Spleen (tissue), 11 donors: ENCODE data around the gene SERPINA10. TPM values are rescaled to one million over a fixed set of nuclear protein-coding genes. Genes with fewer than 3 reads are reported as not detected.

Experiments
- DNase-seq: peaks from one replicate; pipeline ENCODE4 v3.0.0-alpha.2; 2020
- H3K27ac ChIP-seq, 8 donors: fragments of 200-600 bp; sonication (generic) in 7 of 8; 1 replicate in 4 of 8; 2 replicates in 4 of 8; pipeline versions ENCODE4 v1.5.0 to v1.8.0; 2016 to 2021; ENCODE audit warnings: inconsistent platforms in 4 of 8, mild to moderate bottlenecking in 4 of 8, moderate library complexity in 1 of 8
- H3K27me3 ChIP-seq, 7 donors: fragments of 200-600 bp; sonication (generic) in 6 of 7; replicated peaks in 1 of 7; 1 replicate in 4 of 7; 2 replicates in 3 of 7; pipeline versions ENCODE4 v1.5.0 to v1.8.0; 2016 to 2021; ENCODE audit warnings: inconsistent platforms in 3 of 7, mild to moderate bottlenecking in 1 of 7
- H3K36me3 ChIP-seq, 6 donors: fragments of 200-600 bp; sonication (generic) in 5 of 6; 1 replicate in 4 of 6; 2 replicates in 2 of 6; pipeline versions ENCODE4 v1.5.0 to v1.8.0; 2016 to 2021; ENCODE audit warnings: inconsistent platforms in 2 of 6
- H3K4me1 ChIP-seq, 6 donors: fragments of 200-600 bp; sonication (generic) in 5 of 6; 1 replicate in 3 of 6; 2 replicates in 3 of 6; pipeline versions ENCODE4 v1.5.0 to v1.8.0; 2016 to 2021; ENCODE audit warnings: inconsistent platforms in 3 of 6
- H3K4me3 ChIP-seq, 8 donors: fragments of 200-600 bp; sonication (generic) in 7 of 8; 1 replicate in 4 of 8; 2 replicates in 4 of 8; pipeline versions ENCODE4 v1.5.0 to v1.8.0; 2016 to 2021; ENCODE audit warnings: inconsistent platforms in 4 of 8, mild to moderate bottlenecking in 4 of 8, moderate library complexity in 2 of 8
- H3K9me3 ChIP-seq, 8 donors: fragments of 200-600 bp; sonication (generic) in 7 of 8; 1 replicate in 4 of 8; 2 replicates in 4 of 8; pipeline versions ENCODE4 v1.5.0 to v1.8.0; 2016 to 2021; ENCODE audit warnings: inconsistent platforms in 4 of 8
- POLR2A ChIP-seq, 3 donors: fragments of 450-650 bp; IDR thresholded peaks; one replicate each; pipeline ENCODE4 v1.5.1; 2017; ENCODE audit warnings: antibody characterized with exemption in 3 of 3, mild to moderate bottlenecking in 1 of 3
- POLR2AphosphoS5 ChIP-seq, 3 donors: sonication (generic); formaldehyde crosslinking; IDR thresholded peaks; one replicate each; pipeline ENCODE4 v1.5.1; 2017; ENCODE audit warnings: antibody characterized with exemption in 3 of 3
- WGBS, 5 donors: extraction: QIAGEN DNeasy Blood & Tissue Kit in 3 of 5; methylation state at CpG; one replicate each; pipeline versions ENCODE4 v1.1.5 to v1.1.7; 2013 to 2018; 5-methylcytosine and 5-hydroxymethylcytosine counted together
- intact Hi-C: fragments of 100-400 bp; cut with DNase I; formaldehyde crosslinking; loops from one replicate; pipeline ENCODE4 v1.15.0; 2023; ENCODE audit warnings: low total_unique reads
- polyA plus RNA-seq, 3 donors: library from polyadenylated mRNA; stranded (reverse); fragments of 200-250 nt; gene quantifications; one replicate each; pipeline ENCODE4 v1.2.1, GENCODE V29; 2013
- total RNA-seq, 7 donors: library from RNA; depleted of rRNA in 3 of 7; stranded (reverse); fragments of >200 nt in 3 of 7; fragmentation: NEBNext Ultra II Directional in 4 of 7; extraction: Animal tissue kit (Norgen Biotek cat#: 25700) in 4 of 7; gene quantifications; one replicate each; pipeline versions ENCODE4 v1.1.0 to v1.2.1, GENCODE V29; 2016 to 2021
- TF ChIP-seq, protein P1 (sequence below), 11 experiments: fragments of 200-600 bp in 7 of 11; fragments of 450-650 bp in 4 of 11; sonication (generic) in 4 of 11; IDR thresholded peaks in 8 of 11; conservative IDR thresholded peaks in 3 of 11; 1 replicate in 7 of 11; 2 replicates in 4 of 11; pipeline versions ENCODE4 v1.4.0 to v1.8.0; 2016 to 2021; ENCODE audit warnings: antibody characterized with exemption in 11 of 11, inconsistent platforms in 4 of 11, mild to moderate bottlenecking in 1 of 11
- donor health status: healthy with polysubstance abuse.
- donor health status: DM: no; HTN: no; CAD: no; lungs with moderate emphysema.
- donor health status: DM: no; HTN: no; CAD: no.
- donor health status: Bipolar disorder and iron deficiency.
- donor health status: healthy.
- donor health status: DM: no; HTN: no; CAD: no.
- donor health status: DM: yes; HTN: yes; CAD: no.

SERPINA10 gene
- total and polyA plus RNA-seq, 10 donors: not detected

DNA sequence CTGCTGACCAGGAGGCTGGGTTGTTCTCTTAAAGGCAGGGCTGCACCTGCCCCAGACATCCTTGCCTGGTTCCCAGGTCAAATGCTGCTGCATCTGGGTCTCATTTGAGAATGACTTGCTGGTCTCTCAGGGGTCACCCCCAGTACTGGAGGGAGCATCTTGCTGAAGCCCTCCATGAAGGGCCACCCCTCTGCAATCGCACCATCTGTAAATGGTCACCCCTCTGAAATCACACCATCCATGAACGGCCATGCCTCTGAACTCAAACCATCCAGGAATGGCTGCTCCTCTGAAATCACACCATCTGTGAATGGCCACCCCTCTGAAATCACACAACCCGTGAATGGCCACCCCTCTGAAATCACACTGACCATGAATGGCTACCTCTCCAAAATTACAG is 37.4 kb upstream of the SERPINA10 start:
- TF ChIP-seq, protein P1, sequence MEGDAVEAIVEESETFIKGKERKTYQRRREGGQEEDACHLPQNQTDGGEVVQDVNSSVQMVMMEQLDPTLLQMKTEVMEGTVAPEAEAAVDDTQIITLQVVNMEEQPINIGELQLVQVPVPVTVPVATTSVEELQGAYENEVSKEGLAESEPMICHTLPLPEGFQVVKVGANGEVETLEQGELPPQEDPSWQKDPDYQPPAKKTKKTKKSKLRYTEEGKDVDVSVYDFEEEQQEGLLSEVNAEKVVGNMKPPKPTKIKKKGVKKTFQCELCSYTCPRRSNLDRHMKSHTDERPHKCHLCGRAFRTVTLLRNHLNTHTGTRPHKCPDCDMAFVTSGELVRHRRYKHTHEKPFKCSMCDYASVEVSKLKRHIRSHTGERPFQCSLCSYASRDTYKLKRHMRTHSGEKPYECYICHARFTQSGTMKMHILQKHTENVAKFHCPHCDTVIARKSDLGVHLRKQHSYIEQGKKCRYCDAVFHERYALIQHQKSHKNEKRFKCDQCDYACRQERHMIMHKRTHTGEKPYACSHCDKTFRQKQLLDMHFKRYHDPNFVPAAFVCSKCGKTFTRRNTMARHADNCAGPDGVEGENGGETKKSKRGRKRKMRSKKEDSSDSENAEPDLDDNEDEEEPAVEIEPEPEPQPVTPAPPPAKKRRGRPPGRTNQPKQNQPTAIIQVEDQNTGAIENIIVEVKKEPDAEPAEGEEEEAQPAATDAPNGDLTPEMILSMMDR (IDR thresholded peaks at IDR 0.05 in 8 of 11, conservative IDR thresholded peaks at IDR 0.05 in 3 of 11): no peak
- TF ChIP-seq POLR2A (IDR thresholded peaks at IDR 0.05): no peak
- no peak for TF ChIP-seq POLR2AphosphoS5 (IDR thresholded peaks at IDR 0.05)
- no peaks in the 10 kb centered on the region for H3K4me1 ChIP-seq
- intact Hi-C loops: no loop called here
- WGBS, 5 donors: 73 to 93% (median 81%) methylated on average over 2 to 3 of the region's 3 CpGs
- H3K9me3 ChIP-seq: no peaks in the 10 kb centered on the region
- no peak for DNase-seq
- H3K4me3 ChIP-seq: no peak overlapping the region
- H3K27me3 ChIP-seq: peaks cover 0 to 14% (median 0%) of the 10 kb centered on the region in 7 donors
- no peaks in the 10 kb centered on the region for H3K36me3 ChIP-seq
- no peak overlapping the region for H3K27ac ChIP-seq

GRCh38 chr14:94329857-94330256 is 36.8 kb upstream of the SERPINA10 start:
- TF ChIP-seq POLR2A (IDR thresholded peaks at IDR 0.05) (no peak), POLR2AphosphoS5 (IDR thresholded peaks at IDR 0.05) (no peak)
- TF ChIP-seq, protein P1 (IDR thresholded peaks at IDR 0.05 in 8 of 11, conservative IDR thresholded peaks at IDR 0.05 in 3 of 11): no peak
- DNase-seq: no peak
- WGBS, 5 donors: 78 to 90% (median 84%) methylated on average over 4 of the region's 4 CpGs
- intact Hi-C loops: no loop called here
- Histone ChIP-seq H3K36me3 (no peaks in the 10 kb centered on the region), H3K4me3 (no peak overlapping the region), H3K27me3 (peaks cover 0 to 9% (median 0%) of the 10 kb centered on the region in 7 donors), H3K4me1 (no peaks in the 10 kb centered on the region), H3K27ac (no peak overlapping the region), H3K9me3 (no peaks in the 10 kb centered on the region)

- Histone ChIP-seq H3K9me3 (no peaks in the 10 kb centered on the region), H3K27ac (no peak overlapping the region), H3K4me3 (no peak overlapping the region), H3K4me1 (no peaks in the 10 kb centered on the region), H3K36me3 (no peaks in the 10 kb centered on the region), H3K27me3 (peaks cover 0 to 7% (median 0%) of the 10 kb centered on the region in 7 donors)
- no peak for DNase-seq
- TF ChIP-seq, protein P1 (IDR thresholded peaks at IDR 0.05 in 8 of 11, conservative IDR thresholded peaks at IDR 0.05 in 3 of 11): no peak
- no peak for TF ChIP-seq POLR2A (IDR thresholded peaks at IDR 0.05)
- no peak for TF ChIP-seq POLR2AphosphoS5 (IDR thresholded peaks at IDR 0.05)
- WGBS, 5 donors: 69 to 93% (median 82%) methylated on average over 2 of the region's 2 CpGs
- intact Hi-C loops: no loop called here
Measured at GRCh38 chr14:94328196-94328595, 35.1 kb upstream of the SERPINA10 start.

- no peak for DNase-seq
- H3K36me3 ChIP-seq: no peaks in the 10 kb centered on the region
- intact Hi-C loops: no loop called here
- H3K4me1 ChIP-seq: no peaks in the 10 kb centered on the region
- peaks cover 0 to 16% (median 0%) of the 10 kb centered on the region in 7 donors for H3K27me3 ChIP-seq
- no peak within 1 kb of the TSS for H3K4me3 ChIP-seq
- peaks cover 0 to 6% (median 0%) of the 10 kb centered on the region in 8 donors for H3K9me3 ChIP-seq
- WGBS, 5 donors: 77 to 85% (median 79%) methylated on average over 14 to 15 of the region's 15 CpGs
- TF ChIP-seq, protein P1 (IDR thresholded peaks at IDR 0.05 in 8 of 11, conservative IDR thresholded peaks at IDR 0.05 in 3 of 11): no peak
- TF ChIP-seq POLR2AphosphoS5 (IDR thresholded peaks at IDR 0.05) (no peak), POLR2A (IDR thresholded peaks at IDR 0.05) (no peak)
- H3K27ac ChIP-seq: no peak within 1 kb of the TSS
Measured at GRCh38 chr14:94322648-94323570, 29.8 kb upstream of the SERPINA10 start, which contains the start of gene SERPINA6. Gene SERPINA6 (minus strand): TSS chr14:94323336. CDS start chr14:94314648, 8,688 bp downstream.
